ENCODE measurements around the gene STAT5B.

The STAT5B gene

GRCh38 chr17:42285346-42286050, 9.3 kb upstream of the STAT5B start:
- DNase-seq (ENCODE audit: low read depth, low spot score) = no peak

- DNase-seq (ENCODE audit: low read depth, low spot score) = no peak
These were observed 8.4 kb upstream of the STAT5B start for GRCh38 chr17:42284566-42284965.

- no peak for DNase-seq (ENCODE audit: low read depth, low spot score)
These were observed 7.8 kb upstream of the STAT5B start for GRCh38 chr17:42284024-42284369.

GRCh38 chr17:42283241-42284023, 7.2 kb upstream of the STAT5B start:
- DNase-seq (ENCODE audit: low read depth, low spot score) = no peak

- DNase-seq (ENCODE audit: low read depth, low spot score) = no peak
These were observed 6.4 kb upstream of the STAT5B start for GRCh38 chr17:42282478-42283080.

GRCh38 chr17:42281571-42282096, 5.4 kb upstream of the STAT5B start:
- no peak for DNase-seq (ENCODE audit: low read depth, low spot score)

- DNase-seq (ENCODE audit: low read depth, low spot score) = no peak
These were observed 3.8 kb upstream of the STAT5B start for GRCh38 chr17:42279776-42280630.

GRCh38 chr17:42277342-42277712, 1.1 kb upstream of the STAT5B start:
- DNase-seq (ENCODE audit: low read depth, low spot score) = no peak

GRCh38 chr17:42276609-42277341, 584 bp upstream of the STAT5B start:
- DNase-seq (ENCODE audit: low read depth, low spot score) = no peak

GRCh38 chr17:42275527-42276358, 448 bp downstream of the STAT5B start:
- no peak for DNase-seq (ENCODE audit: low read depth, low spot score)

- DNase-seq (ENCODE audit: low read depth, low spot score) = no peak
These were observed 1.2 kb downstream of the STAT5B start for GRCh38 chr17:42274812-42275526.

GRCh38 chr17:42274253-42274542, 2.0 kb downstream of the STAT5B start:
- DNase-seq (ENCODE audit: low read depth, low spot score) = no peak

GRCh38 chr17:42273474-42274252, 2.5 kb downstream of the STAT5B start:
- DNase-seq (ENCODE audit: low read depth, low spot score) = no peak

- no peak for DNase-seq (ENCODE audit: low read depth, low spot score)
These were observed 3.9 kb downstream of the STAT5B start for GRCh38 chr17:42272162-42272907.

- DNase-seq (ENCODE audit: low read depth, low spot score) = no peak
These were observed 4.5 kb downstream of the STAT5B start for GRCh38 chr17:42271779-42272035.

- DNase-seq (ENCODE audit: low read depth, low spot score) = no peak
These were observed 5.0 kb downstream of the STAT5B start for GRCh38 chr17:42271006-42271778.

- DNase-seq (ENCODE audit: low read depth, low spot score) = no peak
These were observed 5.6 kb downstream of the STAT5B start for GRCh38 chr17:42270596-42270995.

- DNase-seq (ENCODE audit: low read depth, low spot score) = no peak
These were observed 6.0 kb downstream of the STAT5B start for GRCh38 chr17:42270170-42270535.
